Astrocyte of the cerebellum (primary cell): ENCODE data around the gene IQCK.

Source experiments
- DNase-seq: peaks from one replicate; pipeline ENCODE4 v3.0.0-alpha.2; 2011; ENCODE audit warnings: low read depth
- H3K4me3 ChIP-seq: 2 replicates; pipeline ENCODE4 v1.5.1; 2011; ENCODE audit warnings: mild to moderate bottlenecking, low read depth, low read length, moderate library complexity
- CTCF ChIP-seq: IDR thresholded peaks from 2 replicates; pipeline ENCODE4 v1.5.1; 2012; ENCODE audit warnings: low read length, low read depth, moderate library complexity, mild to moderate bottlenecking; ENCODE audit errors: missing control alignments
- in situ Hi-C: cut with HindIII; loops from 2 replicates; pipeline ENCODE4 v1.10.0; 2017; ENCODE audit warnings: low sequenced_read_pairs

The IQCK gene

GRCh38 chr16:19771796-19772195 lies 53.7 kb downstream of the IQCK start:
- DNase-seq: no peak
- in situ Hi-C loops: no loop called here
- no peak overlapping the region for H3K4me3 ChIP-seq
- no peak for TF ChIP-seq CTCF

GRCh38 chr16:19774024-19774423 lies 56.0 kb downstream of the IQCK start:
- no peak for DNase-seq
- in situ Hi-C loops: no loop called here

GRCh38 chr16:19776147-19776546 lies 58.1 kb downstream of the IQCK start:
- DNase-seq: no peak
- no peak overlapping the region for H3K4me3 ChIP-seq
- no peak for TF ChIP-seq CTCF
- in situ Hi-C loops: no loop called here

More at GRCh38 chr16:19774024-19774423, 56.0 kb downstream of the IQCK start:
- H3K4me3 ChIP-seq: no peak overlapping the region
- no peak for TF ChIP-seq CTCF

GRCh38 chr16:19776565-19776964 lies 58.5 kb downstream of the IQCK start:
- no peak overlapping the region for H3K4me3 ChIP-seq
- in situ Hi-C loops: no loop called here
- no peak for TF ChIP-seq CTCF
- no peak for DNase-seq

- no peak overlapping the region for H3K4me3 ChIP-seq
- no peak for TF ChIP-seq CTCF
- in situ Hi-C loops: no loop called here
- no peak for DNase-seq
Measured at GRCh38 chr16:19780321-19780720, 62.2 kb downstream of the IQCK start.

- TF ChIP-seq CTCF: no peak
- in situ Hi-C loops: no loop called here
- no peak for DNase-seq
- H3K4me3 ChIP-seq: no peak overlapping the region
Measured at GRCh38 chr16:19781226-19781625, 63.2 kb downstream of the IQCK start.
